Subcutaneous adipose tissue (tissue), 4 donors: ENCODE results near the gene FAM20A. TPM values are rescaled to one million over a fixed set of nuclear protein-coding genes. Genes with fewer than 3 reads are reported as not detected.

Experiments used
- CTCF ChIP-seq: fragments of 450-650 bp; IDR thresholded peaks from one replicate; pipeline ENCODE4 v1.5.1; 2016; ENCODE audit warnings: low read depth, mild to moderate bottlenecking, control low read depth, antibody characterized with exemption, moderate library complexity
- total RNA-seq, 4 donors: library from RNA; depleted of rRNA; stranded (reverse); fragments of >200 nt; gene quantifications; one replicate each; pipeline ENCODE4 v1.1.0, GENCODE V29; 2016

The FAM20A gene
- total RNA-seq, 4 donors from 2014 or later = 7.7 to 17.0 (median 12.3) TPM

GRCh38 chr17:68600067-68600930, 868 bp downstream of the FAM20A start:
- no peak for TF ChIP-seq CTCF

GRCh38 chr17:68599552-68600066, 1.6 kb downstream of the FAM20A start:
- no peak for TF ChIP-seq CTCF

GRCh38 chr17:68599091-68599490, 2.1 kb downstream of the FAM20A start:
- no peak for TF ChIP-seq CTCF

- TF ChIP-seq CTCF = no peak
These were observed 2.6 kb downstream of the FAM20A start for GRCh38 chr17:68598545-68598961.

GRCh38 chr17:68598074-68598473, 3.1 kb downstream of the FAM20A start:
- TF ChIP-seq CTCF = no peak

- no peak for TF ChIP-seq CTCF
These were observed 4.7 kb downstream of the FAM20A start for GRCh38 chr17:68596411-68596945.

- TF ChIP-seq CTCF = no peak
These were observed 5.2 kb downstream of the FAM20A start for GRCh38 chr17:68595986-68596385.
